Trophoblast cell (in vitro differentiated cells and primary cell): Measurements from ENCODE around the gene ZNF319.

ENCODE experiments used
- DNase-seq, 2 donors: peaks; one replicate each; pipeline ENCODE4 v3.0.0-alpha.2; 2016
- H2AFZ ChIP-seq: 2 replicates; pipeline ENCODE4 v1.6.1; 2013; ENCODE audit warnings: low read length, moderate library complexity, mild to moderate bottlenecking; ENCODE audit not compliant: insufficient read depth, poor library complexity
- H2AK5ac ChIP-seq: 2 replicates; pipeline ENCODE4 v1.6.1; 2013; ENCODE audit warnings: mild to moderate bottlenecking, low read length
- H2BK120ac ChIP-seq: 2 replicates; pipeline ENCODE4 v1.6.1; 2013; ENCODE audit warnings: low read length, mild to moderate bottlenecking, moderate library complexity; ENCODE audit not compliant: insufficient read depth, poor library complexity
- H2BK12ac ChIP-seq: 2 replicates; pipeline ENCODE4 v1.6.1; 2013; ENCODE audit warnings: mild to moderate bottlenecking, low read length, moderate library complexity
- H2BK5ac ChIP-seq: 2 replicates; pipeline ENCODE4 v1.6.1; 2013; ENCODE audit warnings: low read length, low read depth, moderate library complexity, mild to moderate bottlenecking; ENCODE audit not compliant: poor library complexity
- H3K14ac ChIP-seq: 2 replicates; pipeline ENCODE4 v1.6.1; 2013; ENCODE audit warnings: mild to moderate bottlenecking, low read length
- H3K18ac ChIP-seq: 2 replicates; pipeline ENCODE4 v1.6.1; 2013; ENCODE audit warnings: mild to moderate bottlenecking, low read length
- H3K23ac ChIP-seq: 2 replicates; pipeline ENCODE4 v1.6.1; 2013; ENCODE audit warnings: low read length
- H3K27ac ChIP-seq: 2 replicates; pipeline ENCODE4 v1.5.1; 2013; ENCODE audit warnings: low read depth, mild to moderate bottlenecking, inconsistent platforms, low read length, moderate library complexity
- H3K27me3 ChIP-seq: 2 replicates; pipeline ENCODE4 v1.6.1; 2013; ENCODE audit warnings: inconsistent platforms, mild to moderate bottlenecking, low read length, moderate library complexity; ENCODE audit not compliant: insufficient read depth
- H3K36me3 ChIP-seq, 2 experiments: 1 replicate in 1 of 2; 2 replicates in 1 of 2; pipeline ENCODE4 v1.6.1; 2013; ENCODE audit warnings: low read length in 2 of 2, mild to moderate bottlenecking in 2 of 2, moderate library complexity in 1 of 2; ENCODE audit not compliant: insufficient read depth in 2 of 2, control insufficient read depth in 1 of 2
- H3K4ac ChIP-seq: 2 replicates; pipeline ENCODE4 v1.6.1; 2013; ENCODE audit warnings: low read depth, mild to moderate bottlenecking, low read length, moderate library complexity
- H3K4me1 ChIP-seq, 2 experiments: 1 replicate in 1 of 2; 2 replicates in 1 of 2; pipeline ENCODE4 v1.6.1; 2013; ENCODE audit warnings: low read length in 2 of 2, mild to moderate bottlenecking in 2 of 2, moderate library complexity in 1 of 2; ENCODE audit not compliant: insufficient read depth in 2 of 2, control insufficient read depth in 1 of 2
- H3K4me2 ChIP-seq: 2 replicates; pipeline ENCODE4 v1.6.1; 2013; ENCODE audit warnings: inconsistent platforms, mild to moderate bottlenecking, low read length, moderate library complexity
- H3K4me3 ChIP-seq: 2 replicates; pipeline ENCODE4 v1.5.1; 2013; ENCODE audit warnings: mild to moderate bottlenecking, low read depth, low read length, inconsistent platforms
- H3K79me1 ChIP-seq: one replicate; pipeline ENCODE4 v1.6.1; 2013; ENCODE audit warnings: low read length
- H3K79me2 ChIP-seq: 2 replicates; pipeline ENCODE4 v1.6.1; 2013; ENCODE audit warnings: low read length, mild to moderate bottlenecking; ENCODE audit not compliant: control insufficient read depth, insufficient read depth, poor library complexity
- H3K9ac ChIP-seq: 2 replicates; pipeline ENCODE4 v1.6.1; 2013; ENCODE audit warnings: mild to moderate bottlenecking, low read length
- H3K9me3 ChIP-seq: 2 replicates; pipeline ENCODE4 v1.6.1; 2013; ENCODE audit warnings: low read depth, mild to moderate bottlenecking, control low read depth, inconsistent platforms, low read length; ENCODE audit not compliant: insufficient read depth
- H4K12ac ChIP-seq: 2 replicates; pipeline ENCODE4 v1.6.1; 2013; ENCODE audit warnings: low read depth, mild to moderate bottlenecking, low read length, moderate library complexity
- H4K8ac ChIP-seq: 2 replicates; pipeline ENCODE4 v1.6.1; 2013; ENCODE audit warnings: low read depth, mild to moderate bottlenecking, low read length, moderate library complexity
- H4K91ac ChIP-seq: one replicate; pipeline ENCODE4 v1.6.1; 2013; ENCODE audit warnings: low read depth, mild to moderate bottlenecking, low read length, moderate library complexity
- WGBS: extraction: QIAGEN DNeasy Blood & Tissue Kit; methylation state at CpG from one replicate; pipeline ENCODE4 v1.1.7; 2013; ENCODE audit warnings: missing lambda C conversion rate; ENCODE audit not compliant: insufficient read length, insufficient coverage; ENCODE audit errors: extremely low coverage; 5-methylcytosine and 5-hydroxymethylcytosine counted together

Gene ZNF319

GRCh38 chr16:57956924-57957672 is 43.4 kb downstream of the ZNF319 start:
- Histone ChIP-seq H3K14ac (no peak overlapping the region), H3K18ac (no peak overlapping the region), H3K27me3 (no peaks in the 10 kb centered on the region), H2AK5ac (no peak overlapping the region), H3K4me3 (no peak overlapping the region), H3K27ac (no peak overlapping the region), H4K91ac (peak overlapping the region; percentile 15), H2BK120ac (no peak overlapping the region), H3K36me3 (no peaks in the 10 kb centered on the region), H3K4me2 (no peak overlapping the region), H4K12ac (no peak overlapping the region), H3K9me3 (no peaks in the 10 kb centered on the region), H3K79me1 (peaks cover 12% of the 10 kb centered on the region), H2AFZ (no peak overlapping the region), H3K79me2 (peaks cover 2% of the 10 kb centered on the region), H2BK5ac (no peak overlapping the region), H4K8ac (no peak overlapping the region), H3K4me1 (peaks cover 26 to 27% of the 10 kb centered on the region in 2 experiments), H3K9ac (no peak overlapping the region), H3K4ac (no peak overlapping the region), H2BK12ac (no peak overlapping the region), H3K23ac (no peak overlapping the region)
- no peak for DNase-seq
- WGBS = no CpG with 5 or more reads among the region's 8 CpGs

GRCh38 chr16:57956270-57956808 is 44.1 kb downstream of the ZNF319 start:
- H3K36me3 ChIP-seq = no peaks in the 10 kb centered on the region
- H3K9ac ChIP-seq = no peak overlapping the region
- H3K4me2 ChIP-seq = no peak overlapping the region
- WGBS = no CpG with 5 or more reads among the region's 8 CpGs
- H2BK5ac ChIP-seq = no peak overlapping the region
- H3K79me1 ChIP-seq = peaks cover 12% of the 10 kb centered on the region
- no peak overlapping the region for H4K12ac ChIP-seq
- no peaks in the 10 kb centered on the region for H3K9me3 ChIP-seq
- no peak overlapping the region for H2BK120ac ChIP-seq
- no peak overlapping the region for H2BK12ac ChIP-seq
- H4K8ac ChIP-seq = no peak overlapping the region
- H2AK5ac ChIP-seq = no peak overlapping the region
- no peak for DNase-seq
- no peak overlapping the region for H4K91ac ChIP-seq
- H3K23ac ChIP-seq = no peak overlapping the region
- H3K4me1 ChIP-seq = peaks cover 26 to 27% of the 10 kb centered on the region in 2 experiments
- H3K27me3 ChIP-seq = no peaks in the 10 kb centered on the region
- peaks cover 2% of the 10 kb centered on the region for H3K79me2 ChIP-seq
- H3K27ac ChIP-seq = no peak overlapping the region
- H3K4ac ChIP-seq = no peak overlapping the region
- H2AFZ ChIP-seq = no peak overlapping the region
- H3K4me3 ChIP-seq = no peak overlapping the region
- no peak overlapping the region for H3K14ac ChIP-seq
- H3K18ac ChIP-seq = no peak overlapping the region

GRCh38 chr16:57955572-57956188 is 44.8 kb downstream of the ZNF319 start:
- no peaks in the 10 kb centered on the region for H3K36me3 ChIP-seq

DNA sequence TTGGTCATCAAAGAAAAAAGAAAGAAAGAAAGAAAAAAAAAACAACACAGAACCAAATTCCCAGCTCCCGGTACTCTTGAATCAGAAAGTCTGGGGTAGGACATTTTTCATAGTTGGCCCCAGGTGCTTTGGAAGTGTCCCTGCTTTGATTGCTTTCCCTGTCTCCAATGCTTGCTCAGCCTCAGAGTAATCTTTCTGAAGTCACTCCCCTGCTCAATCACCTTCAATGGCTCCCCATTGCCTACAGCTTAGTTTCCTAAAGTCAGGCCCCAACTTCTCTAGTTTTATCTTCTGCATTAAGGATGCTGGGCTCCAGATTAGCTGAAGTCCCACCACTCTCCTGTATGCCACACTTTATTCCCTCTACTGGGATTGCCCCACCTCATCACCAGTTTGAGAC is 46.6 kb downstream of the ZNF319 start:
- no peak overlapping the region for H3K4ac ChIP-seq
- H3K36me3 ChIP-seq = no peaks in the 10 kb centered on the region
- no peak overlapping the region for H4K91ac ChIP-seq
- H3K9ac ChIP-seq = no peak overlapping the region
- H3K14ac ChIP-seq = no peak overlapping the region
- H3K79me2 ChIP-seq = peaks cover 2% of the 10 kb centered on the region
- no peaks in the 10 kb centered on the region for H3K27me3 ChIP-seq
- no peaks in the 10 kb centered on the region for H3K9me3 ChIP-seq
- H4K8ac ChIP-seq = no peak overlapping the region
- H3K79me1 ChIP-seq = peaks cover 6% of the 10 kb centered on the region
- no peak for DNase-seq
- H2BK120ac ChIP-seq = no peak overlapping the region
- H2BK12ac ChIP-seq = no peak overlapping the region
- no peak overlapping the region for H3K4me2 ChIP-seq
- no peak overlapping the region for H3K4me3 ChIP-seq
- H3K4me1 ChIP-seq = peaks cover 10 to 12% of the 10 kb centered on the region in 2 experiments
- H3K27ac ChIP-seq = no peak overlapping the region
- no peak overlapping the region for H3K23ac ChIP-seq
- no peak overlapping the region for H4K12ac ChIP-seq
- H3K18ac ChIP-seq = no peak overlapping the region
- WGBS = no CpG with 5 or more reads among the region's 1 CpG
- H2AK5ac ChIP-seq = no peak overlapping the region
- no peak overlapping the region for H2BK5ac ChIP-seq
- H2AFZ ChIP-seq = no peak overlapping the region

More at GRCh38 chr16:57955572-57956188, 44.8 kb downstream of the ZNF319 start:
- no peak overlapping the region for H3K18ac ChIP-seq
- H3K4ac ChIP-seq = no peak overlapping the region
- H2BK12ac ChIP-seq = no peak overlapping the region
- WGBS = no CpG with 5 or more reads among the region's 12 CpGs
- no peak overlapping the region for H3K23ac ChIP-seq
- H2AFZ ChIP-seq = no peak overlapping the region
- DNase-seq = no peak
- H2BK5ac ChIP-seq = no peak overlapping the region
- no peak overlapping the region for H3K4me3 ChIP-seq
- H3K27ac ChIP-seq = no peak overlapping the region
- H4K12ac ChIP-seq = no peak overlapping the region
- peaks cover 21 to 24% of the 10 kb centered on the region in 2 experiments for H3K4me1 ChIP-seq
- no peak overlapping the region for H4K91ac ChIP-seq
- H3K9me3 ChIP-seq = no peaks in the 10 kb centered on the region
- no peak overlapping the region for H4K8ac ChIP-seq
- H3K4me2 ChIP-seq = no peak overlapping the region
- no peak overlapping the region for H3K14ac ChIP-seq
- no peaks in the 10 kb centered on the region for H3K27me3 ChIP-seq
- peaks cover 12% of the 10 kb centered on the region for H3K79me1 ChIP-seq
- H3K9ac ChIP-seq = no peak overlapping the region
- peaks cover 2% of the 10 kb centered on the region for H3K79me2 ChIP-seq
- no peak overlapping the region for H2BK120ac ChIP-seq
- no peak overlapping the region for H2AK5ac ChIP-seq
